ENCODE data around the gene ZNF324B. TPM values are rescaled to one million over a fixed set of nuclear protein-coding genes. Genes with fewer than 3 reads are reported as not detected.
A peak's percentile ranks its signal among the peaks of the same experiment; 100 is the strongest.

The ZNF324B gene
- total RNA-seq, 1 experiment from 2014 or later: 6.3 TPM

DNA sequence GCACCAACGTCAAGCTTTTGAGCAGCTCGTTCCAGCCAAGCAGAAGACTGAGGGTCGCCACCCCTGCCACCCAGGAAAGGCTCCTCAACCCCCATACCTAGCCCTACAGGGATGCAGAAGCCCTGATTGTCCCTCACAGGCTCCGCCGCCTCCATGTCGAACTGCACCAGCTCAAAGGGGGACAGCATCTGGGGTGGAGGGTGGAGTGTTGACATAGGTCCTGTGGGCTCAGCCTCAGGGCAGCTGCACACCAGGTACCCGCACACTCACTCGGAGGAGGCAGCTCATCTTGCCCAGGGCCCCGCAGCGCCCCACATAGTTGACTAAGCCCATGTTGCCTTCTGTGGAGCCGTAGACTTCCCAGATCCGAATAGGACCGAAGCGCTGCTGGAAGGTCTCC, 48.8 kb downstream of the ZNF324B start:
- Histone ChIP-seq H3K4ac (ENCODE audit: low read depth, low read length) (no peak overlapping the region), H3K18ac (ENCODE audit: insufficient read length, low read depth, low read length) (no peak overlapping the region), H3K14ac (ENCODE audit: insufficient read depth, low read length) (no peak overlapping the region; the same call in 1 of the 2 replicates), H3K23me2 (ENCODE audit: insufficient read length, low read depth, low read length, poor library complexity, severe bottlenecking) (peaks cover 14% of the 10 kb centered on the region), H4K8ac (replicated peaks; ENCODE audit: insufficient read length, low read depth, low read length) (no peak overlapping the region), H2BK15ac (ENCODE audit: low read depth, low read length) (no peak overlapping the region), H3K9ac (ENCODE audit: extremely low read depth, insufficient read length, low read length) (peak overlapping the region; percentile 83), H3K4me2 (ENCODE audit: insufficient read depth, insufficient read length, low read length) (peak overlapping the region; percentile 99), H3T11ph (ENCODE audit: low read length) (no peak overlapping the region), H3K4me1 (ENCODE audit: insufficient read depth, low read length) (peaks cover 6% of the 10 kb centered on the region; the same call in 1 of the 2 replicates), H3K79me1 (ENCODE audit: insufficient read depth, low read depth, low read length, poor library complexity, severe bottlenecking) (no peaks in the 10 kb centered on the region), H3K23ac (ENCODE audit: insufficient read length, low read depth, low read length) (no peak overlapping the region), H4K5ac (ENCODE audit: insufficient read length, low read depth, low read length) (no peak overlapping the region), H4K91ac (ENCODE audit: insufficient read length, low read depth, low read length) (no peak overlapping the region), H4K20me1 (ENCODE audit: control insufficient read depth, insufficient read depth, insufficient read length) (no peaks in the 10 kb centered on the region), H3K56ac (ENCODE audit: insufficient read length, low read depth, low read length) (no peak overlapping the region), H2BK5ac (ENCODE audit: insufficient read length, low read length) (no peak overlapping the region), H2BK120ac (ENCODE audit: low read depth, low read length, poor library complexity, severe bottlenecking) (no peak overlapping the region), H2BK12ac (ENCODE audit: insufficient read length, low read depth, low read length) (no peak overlapping the region), H3K27ac (ENCODE audit: insufficient read length, low read depth, low read length) (no peak overlapping the region), H2BK20ac (ENCODE audit: low read depth, low read length, poor library complexity, severe bottlenecking) (no peak overlapping the region), H2AFZ (ENCODE audit: low read length) (no peak overlapping the region), H3K27me3 (ENCODE audit: insufficient read depth, low read length) (no peaks in the 10 kb centered on the region), H3K79me2 (ENCODE audit: insufficient read depth, low read length) (no peaks in the 10 kb centered on the region), H2AK5ac (ENCODE audit: insufficient read length, low read length) (no peak overlapping the region), H3K9me3 (ENCODE audit: control insufficient read depth, low read depth, low read length) (no peaks in the 10 kb centered on the region)
- Mint-ChIP-seq H3K27ac (no peak overlapping the region), H3K4me1 (peaks cover 9 to 12% of the 10 kb centered on the region in 2 experiments), H3K27me3 (ENCODE audit: low read depth) (peaks cover 4% of the 10 kb centered on the region), H3K4me3 (peak overlapping the region; percentile 86 to 99), H3K9me3 (peaks cover 0 to 3% of the 10 kb centered on the region in 2 experiments; a peak in 1 of 5 replicates), H3K36me3 (ENCODE audit: insufficient read depth in 1 of 3, low read depth in 3 of 3) (no peaks in the 10 kb centered on the region)
- no CpG with 5 or more reads among the region's 14 CpGs for WGBS (ENCODE audit: extremely low coverage, insufficient read length, low lambda C conversion rate)
- DNase-seq: no peak
- TF ChIP-seq, protein P1, sequence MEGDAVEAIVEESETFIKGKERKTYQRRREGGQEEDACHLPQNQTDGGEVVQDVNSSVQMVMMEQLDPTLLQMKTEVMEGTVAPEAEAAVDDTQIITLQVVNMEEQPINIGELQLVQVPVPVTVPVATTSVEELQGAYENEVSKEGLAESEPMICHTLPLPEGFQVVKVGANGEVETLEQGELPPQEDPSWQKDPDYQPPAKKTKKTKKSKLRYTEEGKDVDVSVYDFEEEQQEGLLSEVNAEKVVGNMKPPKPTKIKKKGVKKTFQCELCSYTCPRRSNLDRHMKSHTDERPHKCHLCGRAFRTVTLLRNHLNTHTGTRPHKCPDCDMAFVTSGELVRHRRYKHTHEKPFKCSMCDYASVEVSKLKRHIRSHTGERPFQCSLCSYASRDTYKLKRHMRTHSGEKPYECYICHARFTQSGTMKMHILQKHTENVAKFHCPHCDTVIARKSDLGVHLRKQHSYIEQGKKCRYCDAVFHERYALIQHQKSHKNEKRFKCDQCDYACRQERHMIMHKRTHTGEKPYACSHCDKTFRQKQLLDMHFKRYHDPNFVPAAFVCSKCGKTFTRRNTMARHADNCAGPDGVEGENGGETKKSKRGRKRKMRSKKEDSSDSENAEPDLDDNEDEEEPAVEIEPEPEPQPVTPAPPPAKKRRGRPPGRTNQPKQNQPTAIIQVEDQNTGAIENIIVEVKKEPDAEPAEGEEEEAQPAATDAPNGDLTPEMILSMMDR (conservative IDR thresholded peaks at IDR 0.05): no peak

Other genes with a start within 250 kb of the ZNF324B start
- gene ZNF544, start 222.7 kb upstream of the ZNF324B start, total RNA-seq (2021): 97.2 and 97.6 TPM in 2 replicates
- gene ZNF8, start 172.7 kb upstream of the ZNF324B start, total RNA-seq (2021): 16.9 and 17.3 TPM in 2 replicates
- gene ERVK3-1, start 146.2 kb upstream of the ZNF324B start, total RNA-seq (2021): 43.6 and 43.7 TPM in 2 replicates
- 4.7 and 4.8 TPM in 2 replicates for gene ZSCAN22, start 124.6 kb upstream of the ZNF324B start, total RNA-seq (2021)
- 17.4 and 22.2 TPM in 2 replicates for gene A1BG, start 98.1 kb upstream of the ZNF324B start, total RNA-seq (2021)
- gene ZNF497, start 88.9 kb upstream of the ZNF324B start, total RNA-seq (2021): 2.4 TPM in 2 replicates
- gene ZNF837, start 70.6 kb upstream of the ZNF324B start, total RNA-seq (2021): 3.4 and 3.8 TPM in 2 replicates
- gene RPS5, start 64.4 kb upstream of the ZNF324B start, total RNA-seq (2021): 1,400 and 1,442 TPM in 2 replicates
- gene RNF225, start 56.0 kb upstream of the ZNF324B start, total RNA-seq (2021): 2.0 and 2.1 TPM in 2 replicates
- 6.5 and 7.4 TPM in 2 replicates for gene ZNF584, start 43.0 kb upstream of the ZNF324B start, total RNA-seq (2021)
- gene ZNF132, start 11.5 kb upstream of the ZNF324B start, total RNA-seq (2021): 0.24 and 0.42 TPM in 2 replicates
- 12.7 and 14.8 TPM in 2 replicates for gene ZNF324, start 15.5 kb downstream of the ZNF324B start, total RNA-seq (2021)
- 7.6 and 8.4 TPM in 2 replicates for gene ZNF446, start 24.7 kb downstream of the ZNF324B start, total RNA-seq (2021)
- gene SLC27A5, start 60.4 kb downstream of the ZNF324B start, total RNA-seq (2021): 16.7 and 17.1 TPM in 2 replicates
- gene ZBTB45, start 68.2 kb downstream of the ZNF324B start, total RNA-seq (2021): 18.7 and 18.8 TPM in 2 replicates
- gene TRIM28, start 92.4 kb downstream of the ZNF324B start, total RNA-seq (2021): 1,058 and 1,084 TPM in 2 replicates
- gene CHMP2A, start 103.5 kb downstream of the ZNF324B start, total RNA-seq (2021): 105 and 109 TPM in 2 replicates
- gene UBE2M, start 107.0 kb downstream of the ZNF324B start, total RNA-seq (2021): 127 and 136 TPM in 2 replicates
- gene MZF1, start 121.7 kb downstream of the ZNF324B start, total RNA-seq (2021): 23.6 and 24.2 TPM in 2 replicates